H9 (cell line): ENCODE results near the gene PRCC. TPM values are rescaled to one million over a fixed set of nuclear protein-coding genes. Genes with fewer than 3 reads are reported as not detected.
A peak's percentile ranks its signal among the peaks of the same experiment; 100 is the strongest.

Experiments used
- DNase-seq: peaks from one replicate; pipeline ENCODE4 v3.0.0-alpha.2; 2017
- H2AFZ ChIP-seq: one replicate; pipeline ENCODE4 v1.6.1; 2013; ENCODE audit warnings: mild to moderate bottlenecking, low read length, control low read depth, moderate library complexity
- H2AK5ac ChIP-seq: 2 replicates; pipeline ENCODE4 v1.6.1; 2013; ENCODE audit warnings: low read length, control low read depth, mixed read lengths; ENCODE audit not compliant: insufficient read length
- H2BK120ac ChIP-seq: one replicate; pipeline ENCODE4 v1.6.1; 2013; ENCODE audit warnings: low read depth, mild to moderate bottlenecking, low read length, control low read depth, inconsistent platforms; ENCODE audit not compliant: poor library complexity, severe bottlenecking
- H2BK12ac ChIP-seq: 2 replicates; pipeline ENCODE4 v1.6.1; 2013; ENCODE audit warnings: low read length, control low read depth, mixed read lengths, low read depth; ENCODE audit not compliant: insufficient read length
- H2BK15ac ChIP-seq: 2 replicates; pipeline ENCODE4 v1.6.1; 2013; ENCODE audit warnings: low read depth, low read length, control low read depth
- H2BK20ac ChIP-seq: one replicate; pipeline ENCODE4 v1.6.1; 2013; ENCODE audit warnings: low read depth, mild to moderate bottlenecking, low read length, control low read depth, inconsistent platforms; ENCODE audit not compliant: poor library complexity, severe bottlenecking
- H2BK5ac ChIP-seq: 2 replicates; pipeline ENCODE4 v1.6.1; 2013; ENCODE audit warnings: low read length, control low read depth, mixed read lengths; ENCODE audit not compliant: insufficient read length
- H3K14ac ChIP-seq: 2 replicates; pipeline ENCODE4 v1.6.1; 2013; ENCODE audit warnings: low read length, control low read depth; ENCODE audit not compliant: insufficient read depth
- H3K18ac ChIP-seq: 2 replicates; pipeline ENCODE4 v1.6.1; 2013; ENCODE audit warnings: low read depth, mild to moderate bottlenecking, mixed read lengths, low read length, control low read depth; ENCODE audit not compliant: insufficient read length
- H3K23ac ChIP-seq: 2 replicates; pipeline ENCODE4 v1.6.1; 2013; ENCODE audit warnings: low read length, control low read depth, mixed read lengths, low read depth; ENCODE audit not compliant: insufficient read length
- H3K23me2 ChIP-seq: 2 replicates; pipeline ENCODE4 v1.6.1; 2013; ENCODE audit warnings: low read depth, mild to moderate bottlenecking, mixed read lengths, low read length, control low read depth; ENCODE audit not compliant: insufficient read length, poor library complexity, severe bottlenecking
- H3K27ac ChIP-seq: 2 replicates; pipeline ENCODE4 v1.5.1; 2013; ENCODE audit warnings: low read length, control low read depth, mixed read lengths, low read depth; ENCODE audit not compliant: insufficient read length
- H3K27me3 ChIP-seq: 2 replicates; pipeline ENCODE4 v1.6.1; 2013; ENCODE audit warnings: low read length, control low read depth, inconsistent platforms; ENCODE audit not compliant: insufficient read depth
- H3K4ac ChIP-seq: 2 replicates; pipeline ENCODE4 v1.6.1; 2013; ENCODE audit warnings: low read depth, mild to moderate bottlenecking, control low read depth, inconsistent platforms, low read length, moderate library complexity
- H3K4me1 ChIP-seq: 2 replicates; pipeline ENCODE4 v1.6.1; 2013; ENCODE audit warnings: low read length, control low read depth, inconsistent platforms; ENCODE audit not compliant: insufficient read depth
- H3K4me2 ChIP-seq: 2 replicates; pipeline ENCODE4 v1.6.1; 2013; ENCODE audit warnings: low read length, control low read depth, mixed read lengths; ENCODE audit not compliant: insufficient read length, insufficient read depth
- H3K56ac ChIP-seq: 2 replicates; pipeline ENCODE4 v1.6.1; 2013; ENCODE audit warnings: low read depth, mild to moderate bottlenecking, mixed read lengths, low read length, control low read depth; ENCODE audit not compliant: insufficient read length
- H3K79me1 ChIP-seq: 2 replicates; pipeline ENCODE4 v1.6.1; 2013; ENCODE audit warnings: low read depth, mild to moderate bottlenecking, moderate library complexity, low read length, control low read depth, inconsistent platforms; ENCODE audit not compliant: insufficient read depth, poor library complexity, severe bottlenecking
- H3K79me2 ChIP-seq: 2 replicates; pipeline ENCODE4 v1.6.1; 2013; ENCODE audit warnings: low read length, control low read depth, inconsistent platforms; ENCODE audit not compliant: insufficient read depth
- H3K9ac ChIP-seq: 2 replicates; pipeline ENCODE4 v1.6.1; 2013; ENCODE audit warnings: low read length, control low read depth, mixed read lengths; ENCODE audit not compliant: insufficient read length; ENCODE audit errors: extremely low read depth
- H3K9me3 ChIP-seq: one replicate; pipeline ENCODE4 v1.6.1; 2013; ENCODE audit warnings: low read depth, low read length, inconsistent platforms; ENCODE audit not compliant: control insufficient read depth
- H3T11ph ChIP-seq: one replicate; pipeline ENCODE4 v1.6.1; 2013; ENCODE audit warnings: mild to moderate bottlenecking, low read length, control low read depth, inconsistent platforms
- H4K20me1 ChIP-seq: one replicate; pipeline ENCODE4 v1.6.1; 2013; ENCODE audit not compliant: control insufficient read depth, insufficient read length, insufficient read depth
- H4K5ac ChIP-seq: 2 replicates; pipeline ENCODE4 v1.6.1; 2013; ENCODE audit warnings: low read depth, mild to moderate bottlenecking, mixed read lengths, low read length, control low read depth; ENCODE audit not compliant: insufficient read length
- H4K8ac ChIP-seq: replicated peaks from 2 replicates; pipeline ENCODE4 v1.6.1; 2013; ENCODE audit warnings: low read length, control low read depth, mixed read lengths, low read depth; ENCODE audit not compliant: insufficient read length
- H4K91ac ChIP-seq: 2 replicates; pipeline ENCODE4 v1.6.1; 2013; ENCODE audit warnings: low read depth, mild to moderate bottlenecking, moderate library complexity, mixed read lengths, low read length, control low read depth; ENCODE audit not compliant: insufficient read length
- H3K27ac Mint-ChIP-seq, 3 experiments: 2 replicates in 2 of 3; 3 replicates in 1 of 3; pipeline ENCODE4 v1.8.0; 2020 to 2021; ENCODE audit warnings: mixed read lengths in 3 of 3, mild to moderate bottlenecking in 1 of 3, moderate library complexity in 1 of 3
- H3K27me3 Mint-ChIP-seq: 2 replicates; pipeline ENCODE4 v1.8.0; 2021; ENCODE audit warnings: low read depth, mild to moderate bottlenecking, moderate library complexity, mixed read lengths
- H3K36me3 Mint-ChIP-seq, 3 experiments: 2 replicates in 2 of 3; 3 replicates in 1 of 3; pipeline ENCODE4 v1.8.0; 2020 to 2021; ENCODE audit warnings: low read depth in 3 of 3, mixed read lengths in 3 of 3; ENCODE audit not compliant: insufficient read depth in 1 of 3
- H3K4me1 Mint-ChIP-seq, 2 experiments: 2 replicates each; pipeline ENCODE4 v1.8.0; 2020; ENCODE audit warnings: mixed read lengths in 2 of 2
- H3K4me3 Mint-ChIP-seq, 2 experiments: 2 replicates in 1 of 2; 3 replicates in 1 of 2; pipeline ENCODE4 v1.8.0; 2020 to 2021; ENCODE audit warnings: mild to moderate bottlenecking in 2 of 2, mixed read lengths in 2 of 2, moderate library complexity in 1 of 2
- H3K9me3 Mint-ChIP-seq, 2 experiments: 2 replicates in 1 of 2; 3 replicates in 1 of 2; pipeline ENCODE4 v1.8.0; 2020; ENCODE audit warnings: mild to moderate bottlenecking in 2 of 2, mixed read lengths in 2 of 2, moderate library complexity in 1 of 2
- CTCF ChIP-seq: fragments of 200-600 bp; sonication (generic); conservative IDR thresholded peaks from 3 replicates; pipeline ENCODE4 v1.8.0; 2021; ENCODE audit warnings: antibody characterized with exemption, mild to moderate bottlenecking
- WGBS: extraction: QIAGEN DNeasy Blood & Tissue Kit; methylation state at CpG from one replicate; pipeline ENCODE4 v1.1.7; 2013; ENCODE audit warnings: missing lambda C conversion rate, low lambda C conversion rate, mixed read lengths; ENCODE audit not compliant: insufficient read length; ENCODE audit errors: extremely low coverage; 5-methylcytosine and 5-hydroxymethylcytosine counted together
- total RNA-seq: library from RNA; stranded (reverse); gene quantifications from 2 replicates; pipeline ENCODE4 v1.2.1, GENCODE V29; 2021

PRCC gene
- total RNA-seq, 1 experiment from 2014 or later = 129 TPM

GRCh38 chr1:156742801-156743200 is 24.5 kb upstream of the PRCC start:
- Histone ChIP-seq H2BK12ac (no peak overlapping the region), H4K8ac (no peak overlapping the region), H3K4ac (no peak overlapping the region), H2BK120ac (no peak overlapping the region), H2AFZ (no peak overlapping the region), H2AK5ac (no peak overlapping the region), H3K14ac (no peak overlapping the region), H2BK15ac (no peak overlapping the region), H3K23me2 (peaks cover 19% of the 10 kb centered on the region), H4K91ac (no peak overlapping the region), H4K5ac (no peak overlapping the region), H3K4me1 (peaks cover 13% of the 10 kb centered on the region), H3K27ac (no peak overlapping the region), H3T11ph (no peak overlapping the region), H3K23ac (no peak overlapping the region), H4K20me1 (no peaks in the 10 kb centered on the region), H3K27me3 (no peaks in the 10 kb centered on the region), H3K9ac (no peak overlapping the region), H3K79me1 (no peaks in the 10 kb centered on the region), H3K9me3 (no peaks in the 10 kb centered on the region), H3K4me2 (no peak overlapping the region), H2BK5ac (no peak overlapping the region), H3K79me2 (peaks cover 13% of the 10 kb centered on the region; the same call in 1 of the 2 replicates), H2BK20ac (no peak overlapping the region), H3K56ac (no peak overlapping the region), H3K18ac (no peak overlapping the region)
- WGBS = no CpG with 5 or more reads among the region's 4 CpGs
- no peak for DNase-seq
- Mint-ChIP-seq H3K4me1 (peaks cover 37 to 49% of the 10 kb centered on the region in 2 experiments), H3K36me3 (peaks cover 27 to 46% (median 45%) of the 10 kb centered on the region in 3 experiments), H3K9me3 (no peaks in the 10 kb centered on the region; a peak in 1 of 5 replicates), H3K27ac (peak overlapping the region; percentile 65 to 98 (median 79); a peak in 2 of 7 replicates), H3K27me3 (no peaks in the 10 kb centered on the region), H3K4me3 (peak overlapping the region in 1 of 2 experiments; percentile 32; a peak in 2 of 5 replicates)
- no peak for TF ChIP-seq CTCF
